ENCODE results near the gene LRBA. TPM values are rescaled to one million over a fixed set of nuclear protein-coding genes. Genes with fewer than 3 reads are reported as not detected.
A peak's percentile ranks its signal among the peaks of the same experiment; 100 is the strongest.

Gene LRBA
- total RNA-seq, 6 experiments from 2014 or later, result 13.6 to 17.6 (median 15.0) TPM

GRCh38 chr4:150255610-150256224 lies 759.4 kb downstream of the LRBA start:
- H3K36me3 Mint-ChIP-seq (ENCODE audit: low read depth), result peaks cover 73% of the 10 kb centered on the region
- no peak for TF ChIP-seq CTCF (IDR thresholded peaks at IDR 0.05)
- peaks cover 19% of the 10 kb centered on the region for H3K9me3 Mint-ChIP-seq
- no peak overlapping the region; the same call in 1 of the 2 replicates for H3K4me3 Mint-ChIP-seq
- peaks cover 34% of the 10 kb centered on the region; the same call in 1 of the 2 replicates for H3K4me1 Mint-ChIP-seq (ENCODE audit: low read depth)
- H3K27me3 Mint-ChIP-seq (ENCODE audit: insufficient read depth), result peaks cover 81% of the 10 kb centered on the region
- H3K27ac Mint-ChIP-seq, result peak overlapping the region; percentile 61
- DNase-seq, result no peak

- TF ChIP-seq CTCF (IDR thresholded peaks at IDR 0.05), result no peak
- peaks cover 61% of the 10 kb centered on the region for H3K36me3 Mint-ChIP-seq (ENCODE audit: low read depth)
- peak overlapping the region; percentile 75 for H3K4me3 Mint-ChIP-seq
Observed at GRCh38 chr4:150253965-150254630, 761.0 kb downstream of the LRBA start.

GRCh38 chr4:150253416-150253815 lies 761.7 kb downstream of the LRBA start:
- H3K9me3 Mint-ChIP-seq, result peaks cover 19% of the 10 kb centered on the region
- peaks cover 59% of the 10 kb centered on the region for H3K36me3 Mint-ChIP-seq (ENCODE audit: low read depth)
- no peak for DNase-seq
- peaks cover 74% of the 10 kb centered on the region for H3K27me3 Mint-ChIP-seq (ENCODE audit: insufficient read depth)
- H3K4me3 Mint-ChIP-seq, result peak overlapping the region; percentile 75
- TF ChIP-seq CTCF (IDR thresholded peaks at IDR 0.05), result no peak
- peak overlapping the region; percentile 81 for H3K27ac Mint-ChIP-seq
- H3K4me1 Mint-ChIP-seq (ENCODE audit: low read depth), result peaks cover 20% of the 10 kb centered on the region; the same call in 1 of the 2 replicates

More at GRCh38 chr4:150253965-150254630, 761.0 kb downstream of the LRBA start:
- DNase-seq, result no peak
- Mint-ChIP-seq H3K27me3 (ENCODE audit: insufficient read depth) (peaks cover 80% of the 10 kb centered on the region), H3K9me3 (peaks cover 19% of the 10 kb centered on the region), H3K27ac (peak overlapping the region; percentile 71), H3K4me1 (ENCODE audit: low read depth) (peaks cover 20% of the 10 kb centered on the region; the same call in 1 of the 2 replicates)

- H3K9me3 Mint-ChIP-seq, result peaks cover 19% of the 10 kb centered on the region
- H3K4me1 Mint-ChIP-seq (ENCODE audit: low read depth), result peaks cover 20% of the 10 kb centered on the region
- no peak for TF ChIP-seq CTCF (IDR thresholded peaks at IDR 0.05)
- peaks cover 69% of the 10 kb centered on the region for H3K27me3 Mint-ChIP-seq (ENCODE audit: insufficient read depth)
- peak overlapping the region; percentile 81 for H3K27ac Mint-ChIP-seq
- peaks cover 59% of the 10 kb centered on the region for H3K36me3 Mint-ChIP-seq (ENCODE audit: low read depth)
- no peak for DNase-seq
- H3K4me3 Mint-ChIP-seq, result peak overlapping the region; percentile 75
Observed at GRCh38 chr4:150252741-150253140, 762.3 kb downstream of the LRBA start.

- peaks cover 25% of the 10 kb centered on the region for H3K4me1 Mint-ChIP-seq (ENCODE audit: low read depth)
- DNase-seq, result no peak
- peaks cover 19% of the 10 kb centered on the region for H3K9me3 Mint-ChIP-seq
- peak overlapping the region; percentile 81 for H3K27ac Mint-ChIP-seq
- H3K27me3 Mint-ChIP-seq (ENCODE audit: insufficient read depth), result peaks cover 64% of the 10 kb centered on the region
- no peak for TF ChIP-seq CTCF (IDR thresholded peaks at IDR 0.05)
- H3K36me3 Mint-ChIP-seq (ENCODE audit: low read depth), result peaks cover 63% of the 10 kb centered on the region
- H3K4me3 Mint-ChIP-seq, result peak overlapping the region; percentile 75; the same call in 1 of the 2 replicates
Observed at GRCh38 chr4:150252306-150252705, 762.8 kb downstream of the LRBA start.

All from HFFc6 (cell line).